AG04450 (cell line): ENCODE measurements around the gene ZNF181. TPM values are rescaled to one million over a fixed set of nuclear protein-coding genes. Genes with fewer than 3 reads are reported as not detected.

Experiments used
- CTCF ChIA-PET: fragments of 300-600, 350-600 bp; formaldehyde crosslinking; extraction: SDS; loops from one replicate; lab custom pipeline; 2022; ENCODE audit warnings: antibody characterized with exemption, inconsistent platforms; lab: Charles Lee
- POLR2A ChIA-PET: fragments of 350-600 bp; formaldehyde crosslinking; extraction: SDS; loops from one replicate; lab custom pipeline; 2021; ENCODE audit warnings: antibody characterized with exemption, inconsistent platforms; lab: Yijun Ruan, JAX
- DNase-seq: peaks from one replicate; pipeline ENCODE4 v3.0.0-alpha.2; 2011; ENCODE audit warnings: low read depth, low spot score
- H3K27ac ChIP-seq: one replicate; pipeline ENCODE4 v1.5.1; 2012; ENCODE audit warnings: low read depth, low read length, control low read depth
- H3K27me3 ChIP-seq: one replicate; pipeline ENCODE4 v1.6.0; 2012; ENCODE audit warnings: low read length; ENCODE audit not compliant: control insufficient read depth, insufficient read depth
- H3K4me3 ChIP-seq: 2 replicates; pipeline ENCODE4 v1.5.1; 2011; ENCODE audit warnings: mild to moderate bottlenecking, low read depth, low read length, control low read depth
- H3K9me3 ChIP-seq: 2 replicates; pipeline ENCODE4 v1.5.1; 2012; ENCODE audit warnings: low read length; ENCODE audit not compliant: control insufficient read depth, insufficient read depth
- CTCF ChIP-seq: IDR thresholded peaks from 2 replicates; pipeline ENCODE4 v1.5.1; 2011; ENCODE audit warnings: low read depth, low read length, control low read depth, inconsistent platforms
- polyA plus RNA-seq: library from polyadenylated mRNA; depleted of rRNA; stranded (reverse); fragments of >200 nt; gene quantifications from 2 replicates; pipeline ENCODE4 v1.2.3, GENCODE V29; 2011

The ZNF181 gene
- polyA plus RNA-seq, 1 experiment, result 9.3 TPM

GRCh38 chr19:34772697-34773554, 38.9 kb downstream of the ZNF181 start, which contains the start of gene ZNF599:
Gene ZNF599, minus strand, starts transcription at chr19:34773215. Its CDS starts 374 bp downstream, at chr19:34772841.
- Histone ChIP-seq H3K4me3 (peak within 1 kb of the TSS; percentile 89), H3K9me3 (peaks cover 12% of the 10 kb centered on the region), H3K27me3 (no peaks in the 10 kb centered on the region), H3K27ac (peak within 1 kb of the TSS; percentile 78)
- no peak for TF ChIP-seq CTCF
- ChIA-PET CTCF (interaction anchor here (2.5 kb wide), 1 partner anchor 60 kb away, joined by 9 read pairs; no protein-coding TSS in a partner anchor), POLR2A (interaction anchor here (0.8 to 1.2 kb wide), 3 partner anchors 39 to 154 kb away, joined by 3 to 5 read pairs (median 3); partner anchors contain the start of genes SCGB2B2, ZNF181, ZNF30 and ZNF302)
- DNase-seq, result peak; percentile 77

GRCh38 chr19:34773555-34773864, 39.5 kb downstream of the ZNF181 start:
- H3K27ac ChIP-seq, result no peak overlapping the region
- no peak for DNase-seq
- peak overlapping the region; percentile 89 for H3K4me3 ChIP-seq
- peaks cover 10% of the 10 kb centered on the region for H3K9me3 ChIP-seq
- TF ChIP-seq CTCF, result no peak
- H3K27me3 ChIP-seq, result no peaks in the 10 kb centered on the region
- POLR2A ChIA-PET, result no interaction called here
- CTCF ChIA-PET, result no interaction called here

GRCh38 chr19:34774857-34775256, 40.8 kb downstream of the ZNF181 start:
- no peak for DNase-seq
- TF ChIP-seq CTCF, result no peak
- no peaks in the 10 kb centered on the region for H3K27me3 ChIP-seq
- POLR2A ChIA-PET, result no interaction called here
- CTCF ChIA-PET, result no interaction called here
- peaks cover 3% of the 10 kb centered on the region for H3K9me3 ChIP-seq
- no peak overlapping the region for H3K4me3 ChIP-seq
- no peak overlapping the region for H3K27ac ChIP-seq

GRCh38 chr19:34778342-34778741, 44.3 kb downstream of the ZNF181 start:
- no peak for DNase-seq
- CTCF ChIA-PET, result interaction anchor here (0.5 kb wide), 1 partner anchor 140 kb away, joined by 3 read pairs; no protein-coding TSS in a partner anchor
- POLR2A ChIA-PET, result no interaction called here
- H3K9me3 ChIP-seq, result no peaks in the 10 kb centered on the region
- H3K4me3 ChIP-seq, result no peak overlapping the region
- TF ChIP-seq CTCF, result no peak
- no peaks in the 10 kb centered on the region for H3K27me3 ChIP-seq
- H3K27ac ChIP-seq, result no peak overlapping the region

- CTCF ChIA-PET, result no interaction called here
- H3K27ac ChIP-seq, result no peak overlapping the region
- POLR2A ChIA-PET, result no interaction called here
- no peaks in the 10 kb centered on the region for H3K9me3 ChIP-seq
- H3K27me3 ChIP-seq, result no peaks in the 10 kb centered on the region
- no peak overlapping the region for H3K4me3 ChIP-seq
- no peak for DNase-seq
- no peak for TF ChIP-seq CTCF
Observed at GRCh38 chr19:34779652-34780051, 45.6 kb downstream of the ZNF181 start.
